Measurements from ENCODE around the gene HDDC3.
A peak's percentile ranks its signal among the peaks of the same experiment; 100 is the strongest.

Gene HDDC3

DNA sequence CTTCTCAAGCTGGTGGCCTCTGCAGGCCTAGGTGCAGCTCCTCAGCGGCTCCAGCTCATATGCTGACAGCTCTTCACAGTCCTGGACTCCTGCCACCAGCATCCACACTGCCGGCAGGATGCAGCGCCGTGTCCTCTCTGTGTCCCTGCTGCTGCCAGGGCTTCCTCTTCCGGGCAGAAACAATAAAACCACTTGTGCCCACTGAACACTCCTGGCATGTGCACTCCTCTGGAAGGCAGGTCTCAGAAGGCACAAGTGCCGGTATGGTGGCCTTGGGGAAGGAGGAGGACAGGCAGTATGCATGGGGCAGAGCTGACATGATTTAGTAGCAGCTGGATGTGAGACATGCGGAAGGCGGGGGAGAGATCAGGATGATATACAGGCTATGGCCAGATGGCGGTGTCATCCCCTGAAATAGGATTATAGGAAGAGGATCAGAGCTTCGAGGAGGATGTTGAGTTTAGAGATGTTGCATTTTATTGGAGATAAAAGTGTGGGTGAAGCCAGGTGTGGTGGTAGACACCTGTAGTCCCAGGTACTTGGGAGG, 36.7 kb downstream of the HDDC3 start:
- no peak overlapping the region for H3K4me3 ChIP-seq (replicated peaks; ENCODE audit: low read depth, low read length)

GRCh38 chr15:90893175-90894090, 38.9 kb downstream of the HDDC3 start:
- TF ChIP-seq, protein P1, sequence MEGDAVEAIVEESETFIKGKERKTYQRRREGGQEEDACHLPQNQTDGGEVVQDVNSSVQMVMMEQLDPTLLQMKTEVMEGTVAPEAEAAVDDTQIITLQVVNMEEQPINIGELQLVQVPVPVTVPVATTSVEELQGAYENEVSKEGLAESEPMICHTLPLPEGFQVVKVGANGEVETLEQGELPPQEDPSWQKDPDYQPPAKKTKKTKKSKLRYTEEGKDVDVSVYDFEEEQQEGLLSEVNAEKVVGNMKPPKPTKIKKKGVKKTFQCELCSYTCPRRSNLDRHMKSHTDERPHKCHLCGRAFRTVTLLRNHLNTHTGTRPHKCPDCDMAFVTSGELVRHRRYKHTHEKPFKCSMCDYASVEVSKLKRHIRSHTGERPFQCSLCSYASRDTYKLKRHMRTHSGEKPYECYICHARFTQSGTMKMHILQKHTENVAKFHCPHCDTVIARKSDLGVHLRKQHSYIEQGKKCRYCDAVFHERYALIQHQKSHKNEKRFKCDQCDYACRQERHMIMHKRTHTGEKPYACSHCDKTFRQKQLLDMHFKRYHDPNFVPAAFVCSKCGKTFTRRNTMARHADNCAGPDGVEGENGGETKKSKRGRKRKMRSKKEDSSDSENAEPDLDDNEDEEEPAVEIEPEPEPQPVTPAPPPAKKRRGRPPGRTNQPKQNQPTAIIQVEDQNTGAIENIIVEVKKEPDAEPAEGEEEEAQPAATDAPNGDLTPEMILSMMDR (IDR thresholded peaks at IDR 0.05; ENCODE audit: insufficient read depth, low read length, poor library complexity, severe bottlenecking): peak; percentile 20
- no peak overlapping the region for H3K4me3 ChIP-seq (replicated peaks; ENCODE audit: low read depth, low read length)
- peaks cover 2% of the 10 kb centered on the region for H3K36me3 ChIP-seq (ENCODE audit: control insufficient read depth, insufficient read depth, low read length)
- no peaks in the 10 kb centered on the region for H3K27me3 ChIP-seq (replicated peaks; ENCODE audit: control insufficient read depth, insufficient read depth, low read length)
- DNase-seq (ENCODE audit: extremely low read depth, insufficient read length): no peak

More for the DNA sequence above, 36.7 kb downstream of the HDDC3 start:
- no peak for DNase-seq (ENCODE audit: extremely low read depth, insufficient read length)
- TF ChIP-seq, protein P1 (IDR thresholded peaks at IDR 0.05; ENCODE audit: insufficient read depth, low read length, poor library complexity, severe bottlenecking): no peak
- Histone ChIP-seq H3K36me3 (ENCODE audit: control insufficient read depth, insufficient read depth, low read length) (peaks cover 2% of the 10 kb centered on the region; the same call in 1 of the 2 replicates), H3K27me3 (replicated peaks; ENCODE audit: control insufficient read depth, insufficient read depth, low read length) (no peaks in the 10 kb centered on the region)

- H3K4me3 ChIP-seq (replicated peaks; ENCODE audit: low read depth, low read length): no peak overlapping the region
- TF ChIP-seq, protein P1 (IDR thresholded peaks at IDR 0.05; ENCODE audit: insufficient read depth, low read length, poor library complexity, severe bottlenecking): no peak
- peaks cover 2% of the 10 kb centered on the region for H3K36me3 ChIP-seq (ENCODE audit: control insufficient read depth, insufficient read depth, low read length)
- DNase-seq (ENCODE audit: extremely low read depth, insufficient read length): no peak
- H3K27me3 ChIP-seq (replicated peaks; ENCODE audit: control insufficient read depth, insufficient read depth, low read length): no peaks in the 10 kb centered on the region
Observed at GRCh38 chr15:90892498-90893174, 39.7 kb downstream of the HDDC3 start.

DNA sequence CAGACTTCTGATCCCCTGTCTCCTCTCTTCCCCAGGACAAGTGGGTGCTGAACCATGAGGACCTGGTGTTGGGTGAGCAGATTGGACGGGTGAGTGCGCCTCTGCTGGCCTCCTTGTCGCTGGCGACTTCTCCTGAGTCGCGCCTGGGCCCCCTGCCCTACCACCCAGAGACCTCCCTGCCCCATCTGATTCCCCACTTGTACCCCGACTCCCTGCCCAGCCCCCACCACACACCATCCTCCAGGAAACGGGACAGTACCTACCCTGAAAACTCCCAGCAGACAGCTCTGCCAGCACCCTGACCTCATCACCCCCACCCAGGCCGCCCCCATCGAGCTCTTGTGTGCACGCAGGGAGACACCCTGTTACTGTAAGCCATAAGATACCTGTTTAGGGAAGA, 40.3 kb downstream of the HDDC3 start:
- TF ChIP-seq, protein P1 (IDR thresholded peaks at IDR 0.05; ENCODE audit: insufficient read depth, low read length, poor library complexity, severe bottlenecking): no peak
- Histone ChIP-seq H3K27me3 (replicated peaks; ENCODE audit: control insufficient read depth, insufficient read depth, low read length) (no peaks in the 10 kb centered on the region), H3K36me3 (ENCODE audit: control insufficient read depth, insufficient read depth, low read length) (peaks cover 2% of the 10 kb centered on the region), H3K4me3 (replicated peaks; ENCODE audit: low read depth, low read length) (no peak overlapping the region)
- DNase-seq (ENCODE audit: extremely low read depth, insufficient read length): no peak

- no peak for DNase-seq (ENCODE audit: extremely low read depth, insufficient read length)
- peaks cover 2% of the 10 kb centered on the region for H3K36me3 ChIP-seq (ENCODE audit: control insufficient read depth, insufficient read depth, low read length)
- H3K4me3 ChIP-seq (replicated peaks; ENCODE audit: low read depth, low read length): no peak overlapping the region
- TF ChIP-seq, protein P1 (IDR thresholded peaks at IDR 0.05; ENCODE audit: insufficient read depth, low read length, poor library complexity, severe bottlenecking): no peak
- no peaks in the 10 kb centered on the region for H3K27me3 ChIP-seq (replicated peaks; ENCODE audit: control insufficient read depth, insufficient read depth, low read length)
Observed at GRCh38 chr15:90891346-90891949, 40.9 kb downstream of the HDDC3 start.
